NCI-H128 (cell line): ENCODE results near the gene MBP.

ENCODE experiments used
- DNase-seq: peaks from one replicate; lab custom pipeline; 2025; ENCODE audit not compliant: unreplicated experiment; lab: John Stamatoyannopoulos, UW

The MBP gene

DNA sequence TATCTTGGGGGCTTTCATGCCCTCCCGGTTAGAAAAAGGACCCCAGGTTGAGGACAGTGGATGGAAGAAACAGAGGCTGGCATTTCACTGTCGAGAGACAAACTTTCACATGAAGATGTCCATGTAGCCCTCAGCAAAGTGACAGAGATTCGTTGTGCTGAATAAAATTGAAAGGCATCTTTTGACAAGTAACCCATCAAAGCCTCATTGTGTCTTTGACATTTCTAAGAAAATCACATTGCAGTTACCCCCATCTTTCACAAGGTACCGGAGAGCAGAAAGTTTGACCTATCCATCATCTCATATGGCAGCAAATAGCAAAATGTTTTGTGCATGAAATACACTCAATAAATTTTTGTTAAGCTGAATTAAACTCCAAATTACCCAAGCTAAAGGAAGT, 2.0 kb upstream of the MBP start:
- no peak for DNase-seq

GRCh38 chr18:77133835-77134496, 1.4 kb upstream of the MBP start:
- no peak for DNase-seq

DNA sequence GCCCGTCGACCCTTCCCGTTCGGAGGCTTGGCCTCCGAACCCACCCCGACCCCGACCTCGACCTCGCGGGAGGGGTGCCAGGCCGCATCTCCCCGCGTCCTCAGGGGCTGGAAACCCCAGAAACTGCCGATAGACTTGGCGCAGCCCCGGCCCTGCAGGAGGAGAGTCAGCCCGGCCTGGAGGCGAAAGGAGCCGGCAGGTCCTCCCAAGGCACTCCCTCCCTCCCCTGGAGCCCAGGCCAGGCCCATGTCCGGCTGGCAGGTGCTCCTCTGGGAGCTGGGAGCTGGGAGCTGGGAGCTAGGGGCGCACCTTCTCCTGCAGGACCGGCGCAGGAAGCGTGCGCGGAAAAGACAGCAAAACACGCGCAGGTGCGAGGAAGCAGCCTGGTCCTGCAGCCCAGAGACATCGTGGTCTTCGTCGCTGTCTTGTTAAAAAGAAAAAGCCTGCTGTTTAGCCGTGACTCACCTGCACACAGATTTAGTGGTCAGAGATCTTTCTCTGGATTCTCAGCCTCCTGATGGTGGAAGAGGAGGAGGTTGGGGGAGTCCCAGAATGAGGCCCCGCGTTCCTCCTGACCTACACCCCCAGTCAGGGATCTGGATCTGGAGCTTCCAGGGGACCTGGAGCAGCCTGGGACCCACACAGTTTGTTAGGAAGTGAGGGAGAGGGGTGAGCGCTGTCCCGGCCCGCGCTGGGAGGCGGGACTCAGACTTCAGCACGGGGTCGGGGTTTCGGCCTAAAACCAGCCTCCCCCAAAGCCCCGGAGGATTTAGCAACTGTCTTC, 660 bp upstream of the MBP start:
- no peak for DNase-seq

DNA sequence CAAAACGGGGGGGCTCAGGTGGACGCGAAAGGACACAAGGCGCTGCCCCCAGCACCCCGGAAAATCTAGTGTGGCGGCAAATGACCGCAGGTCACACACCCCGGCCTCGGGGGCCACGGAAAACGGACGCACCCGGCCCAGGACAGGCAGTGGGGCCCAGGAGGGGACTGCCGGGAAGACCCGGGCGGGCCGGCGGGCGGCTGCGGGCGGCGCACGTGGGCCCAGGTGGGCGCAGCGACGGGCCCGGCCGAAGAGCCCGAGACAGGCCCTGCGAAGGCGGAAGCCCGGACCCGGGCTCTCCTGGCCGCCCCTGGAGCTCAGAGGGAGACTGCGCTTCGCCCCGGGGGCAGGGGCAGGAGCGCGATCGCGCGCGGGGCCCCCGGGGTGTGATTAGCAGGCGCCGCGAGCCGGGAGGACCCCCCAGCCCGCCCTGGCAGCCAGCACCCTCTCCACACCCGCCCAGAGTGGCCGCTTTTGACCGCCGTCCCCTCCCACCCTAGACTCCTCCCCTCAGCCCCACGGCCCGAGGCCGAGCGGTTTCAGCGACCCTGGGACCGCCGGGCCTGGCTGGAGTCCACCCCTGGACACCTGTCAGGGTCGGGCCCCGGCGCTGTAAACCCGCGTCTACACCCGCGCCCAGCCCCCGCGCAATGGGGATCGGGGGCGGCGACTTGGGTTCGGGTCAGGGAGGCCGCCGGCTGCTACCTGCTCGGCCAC, 773 bp downstream of the MBP start:
- DNase-seq = no peak

- DNase-seq = no peak
These were observed 1.4 kb downstream of the MBP start for GRCh38 chr18:77131100-77131651.

DNA sequence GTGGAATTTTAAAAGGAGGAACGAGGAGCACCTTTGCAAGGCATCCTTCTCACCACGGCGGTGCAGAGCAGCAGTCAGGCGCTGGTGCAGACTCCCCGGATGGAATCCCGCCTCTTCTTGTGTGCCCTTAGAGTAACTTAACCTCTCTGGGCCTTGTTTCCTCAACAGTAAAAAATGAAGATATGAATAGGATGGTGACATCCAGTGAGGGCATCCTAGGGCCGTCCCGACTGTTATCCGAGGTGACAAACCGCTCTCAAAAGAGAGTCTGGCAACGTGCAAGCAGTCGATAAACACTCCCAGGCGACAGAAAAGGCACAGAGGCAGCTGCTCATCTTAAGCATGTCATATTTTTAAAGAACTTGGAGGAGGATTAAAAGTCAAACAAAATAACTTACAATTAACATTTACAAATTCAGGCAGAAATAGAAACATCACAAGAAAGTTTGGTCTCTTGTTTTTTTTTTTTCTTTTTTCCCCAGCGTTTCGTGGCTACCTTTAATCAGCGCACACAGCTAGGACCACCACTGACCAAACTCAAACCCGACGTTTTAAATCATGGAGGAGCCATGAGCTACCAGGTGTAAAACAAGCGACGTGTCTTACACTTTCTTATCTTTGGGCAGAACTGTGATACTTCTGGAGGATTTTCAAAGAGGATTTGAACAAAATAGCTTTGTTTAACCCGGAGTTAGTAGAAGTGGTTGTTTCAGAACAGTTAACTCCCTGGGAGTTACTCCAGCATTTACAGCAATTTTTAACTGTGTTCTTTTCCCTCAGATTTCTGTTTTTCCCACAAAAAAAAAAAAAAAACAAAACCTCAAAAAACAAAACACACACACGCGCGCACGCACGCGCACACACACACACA, 2.1 kb downstream of the MBP start:
- no peak for DNase-seq

DNA sequence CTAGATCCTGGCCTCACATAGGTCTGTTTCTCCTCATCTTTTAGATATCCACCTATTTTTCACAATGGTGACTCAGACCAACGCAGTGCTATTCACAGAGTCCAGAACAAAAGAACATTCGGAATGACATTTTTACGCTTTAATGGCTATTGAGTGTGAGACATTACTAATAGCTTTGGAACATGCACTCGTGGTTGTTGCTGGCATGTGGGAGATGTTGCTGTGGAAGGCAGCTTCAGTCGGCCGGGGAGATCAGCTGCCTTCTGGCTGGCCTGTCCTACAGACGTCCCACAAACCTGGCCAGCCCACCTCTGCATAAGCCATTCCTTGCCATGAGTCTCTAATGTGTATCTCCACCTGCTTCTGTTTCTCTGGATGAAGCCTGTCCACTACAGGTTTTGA, 3.4 kb downstream of the MBP start:
- no peak for DNase-seq

DNA sequence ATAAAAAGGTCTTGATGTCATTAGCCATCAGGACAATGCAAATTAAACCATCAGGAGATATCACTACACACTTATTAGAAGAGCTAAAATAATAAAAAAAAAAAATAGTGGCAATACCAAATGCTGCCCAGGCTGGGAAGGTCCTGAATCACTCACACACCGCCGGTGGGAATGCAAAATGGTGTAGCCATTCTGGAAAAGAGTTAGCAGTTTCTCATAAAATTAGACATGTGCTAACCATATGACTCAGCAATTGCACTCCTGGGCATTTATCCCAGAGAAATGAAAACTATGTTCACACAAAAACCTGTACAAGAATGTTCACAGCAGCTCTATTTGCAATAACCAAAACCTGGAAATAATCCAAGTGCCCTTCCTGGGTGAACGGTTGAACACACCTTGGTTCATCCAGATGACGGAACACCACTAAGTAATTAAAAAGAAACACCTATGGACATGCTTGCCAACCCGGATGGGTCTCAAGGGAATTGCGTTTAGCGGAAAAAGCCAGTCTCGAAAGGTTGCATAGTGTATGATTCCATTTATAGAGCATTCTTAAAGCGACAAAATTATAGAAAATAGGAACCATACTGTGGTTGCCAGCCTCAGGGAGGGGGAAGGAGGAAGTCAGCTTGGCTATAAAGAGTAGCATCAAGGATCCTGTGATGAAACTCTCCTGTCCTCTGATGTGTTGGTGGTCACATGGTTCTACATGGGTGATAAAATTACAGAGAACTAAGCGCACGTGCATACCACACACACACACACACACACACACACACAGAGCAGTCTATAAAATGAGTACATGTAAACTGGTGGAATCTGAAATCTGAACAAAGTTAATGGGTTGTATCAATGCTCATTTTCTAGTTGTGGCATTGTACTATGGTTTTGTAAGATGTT, 4.6 kb downstream of the MBP start:
- no peak for DNase-seq

- no peak for DNase-seq
These were observed 8.1 kb downstream of the MBP start for GRCh38 chr18:77124452-77124922.

- DNase-seq = no peak
These were observed 9.0 kb downstream of the MBP start for GRCh38 chr18:77123320-77124231.

DNA sequence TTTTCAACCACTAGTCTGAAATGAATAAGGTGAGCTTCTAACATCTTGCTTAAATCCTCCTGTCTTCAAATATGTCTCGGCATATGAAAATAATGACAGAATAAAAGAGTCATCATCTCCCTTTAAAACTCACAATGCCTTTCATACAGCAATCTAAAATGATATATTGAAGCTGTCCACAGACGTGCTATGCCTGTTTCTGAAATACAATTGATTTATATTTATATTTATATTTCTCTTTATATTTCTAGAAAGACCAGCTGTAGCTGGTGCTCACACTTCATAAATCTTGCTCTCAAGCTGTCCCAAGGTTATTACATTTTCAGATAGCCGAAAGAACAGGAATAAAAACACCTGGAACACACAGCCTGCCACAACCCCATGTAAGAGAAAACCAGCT, 11.1 kb downstream of the MBP start:
- DNase-seq = no peak

- DNase-seq = no peak
These were observed 12.6 kb downstream of the MBP start for GRCh38 chr18:77119851-77120491.

DNA sequence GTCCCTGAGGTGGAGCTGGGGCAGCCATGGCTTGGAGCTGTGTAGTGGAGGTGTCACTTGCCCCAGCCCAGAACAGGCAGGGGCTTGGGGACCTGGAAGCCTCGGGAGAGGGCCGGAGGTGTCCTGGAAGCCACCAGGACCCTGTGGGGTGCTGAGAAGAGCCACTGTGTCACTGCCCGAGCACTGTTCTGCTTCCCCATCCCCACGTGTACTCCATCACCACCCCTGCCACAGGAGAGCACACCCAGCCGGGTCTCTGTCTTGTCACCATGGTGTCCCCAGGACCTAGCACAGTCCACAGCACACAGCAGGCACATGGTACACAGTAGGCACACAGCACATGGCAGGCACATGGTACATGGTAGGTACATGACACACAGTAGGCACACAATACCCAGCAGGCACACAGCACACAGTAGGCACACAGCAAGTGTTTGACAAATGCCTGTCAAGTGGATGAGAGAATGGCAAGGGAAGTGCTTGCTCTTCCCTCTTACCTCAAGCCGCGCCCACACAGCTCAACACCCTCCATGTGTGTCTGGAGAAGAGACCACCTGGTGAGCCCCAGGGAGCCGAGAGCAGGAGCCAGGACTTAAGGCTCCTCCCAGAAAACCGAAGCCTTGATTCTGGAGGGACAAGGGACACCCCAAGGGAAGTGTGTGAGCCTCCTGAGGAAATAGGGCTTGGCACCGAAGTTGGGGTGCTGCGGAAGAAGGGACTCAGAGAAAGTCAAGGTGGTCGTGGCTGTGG, 13.3 kb downstream of the MBP start:
- no peak for DNase-seq

DNA sequence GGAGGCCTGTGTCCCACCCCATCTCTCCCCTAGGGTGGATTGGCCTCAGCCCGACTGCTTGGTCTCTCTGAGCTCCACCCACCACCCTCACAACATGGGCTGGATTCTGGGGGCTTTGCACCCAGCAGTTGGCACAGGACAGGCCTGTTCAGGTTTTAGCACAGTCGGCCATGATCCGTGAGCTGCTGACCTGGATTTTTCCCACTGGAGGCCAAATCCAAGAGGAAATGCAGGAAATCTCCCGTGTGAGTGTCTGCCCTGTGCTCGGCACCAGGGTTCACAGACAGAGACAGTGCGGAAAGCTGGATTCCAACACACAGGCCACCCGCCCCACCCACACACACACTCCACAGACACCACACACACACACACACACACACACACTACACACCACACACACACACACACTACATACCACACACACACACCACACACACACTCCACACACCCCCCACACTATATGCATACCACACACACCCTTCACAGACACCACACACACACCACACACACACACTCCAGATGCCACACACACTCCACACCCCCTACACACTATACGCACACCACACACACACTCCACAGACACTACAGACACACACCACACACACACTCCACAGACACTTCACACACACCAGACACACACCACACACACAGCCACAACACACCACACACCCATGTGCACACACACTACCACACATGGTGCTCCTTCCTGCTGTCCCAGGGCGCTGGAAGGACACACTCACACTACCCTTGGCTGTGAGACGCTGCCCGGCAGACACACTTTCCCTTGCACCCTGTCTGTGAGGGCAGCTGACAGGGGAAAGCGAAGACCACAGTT, 14.1 kb downstream of the MBP start:
- DNase-seq = no peak

- DNase-seq = no peak
These were observed 16.1 kb downstream of the MBP start for GRCh38 chr18:77116201-77117080.
